Measurements from ENCODE around the gene AMH.
"Not testable (repeated sequence)": the region's sequence is repeated elsewhere in the genome, so short reads cannot be mapped to it uniquely, and the experiment has no call there.

The AMH gene

DNA sequence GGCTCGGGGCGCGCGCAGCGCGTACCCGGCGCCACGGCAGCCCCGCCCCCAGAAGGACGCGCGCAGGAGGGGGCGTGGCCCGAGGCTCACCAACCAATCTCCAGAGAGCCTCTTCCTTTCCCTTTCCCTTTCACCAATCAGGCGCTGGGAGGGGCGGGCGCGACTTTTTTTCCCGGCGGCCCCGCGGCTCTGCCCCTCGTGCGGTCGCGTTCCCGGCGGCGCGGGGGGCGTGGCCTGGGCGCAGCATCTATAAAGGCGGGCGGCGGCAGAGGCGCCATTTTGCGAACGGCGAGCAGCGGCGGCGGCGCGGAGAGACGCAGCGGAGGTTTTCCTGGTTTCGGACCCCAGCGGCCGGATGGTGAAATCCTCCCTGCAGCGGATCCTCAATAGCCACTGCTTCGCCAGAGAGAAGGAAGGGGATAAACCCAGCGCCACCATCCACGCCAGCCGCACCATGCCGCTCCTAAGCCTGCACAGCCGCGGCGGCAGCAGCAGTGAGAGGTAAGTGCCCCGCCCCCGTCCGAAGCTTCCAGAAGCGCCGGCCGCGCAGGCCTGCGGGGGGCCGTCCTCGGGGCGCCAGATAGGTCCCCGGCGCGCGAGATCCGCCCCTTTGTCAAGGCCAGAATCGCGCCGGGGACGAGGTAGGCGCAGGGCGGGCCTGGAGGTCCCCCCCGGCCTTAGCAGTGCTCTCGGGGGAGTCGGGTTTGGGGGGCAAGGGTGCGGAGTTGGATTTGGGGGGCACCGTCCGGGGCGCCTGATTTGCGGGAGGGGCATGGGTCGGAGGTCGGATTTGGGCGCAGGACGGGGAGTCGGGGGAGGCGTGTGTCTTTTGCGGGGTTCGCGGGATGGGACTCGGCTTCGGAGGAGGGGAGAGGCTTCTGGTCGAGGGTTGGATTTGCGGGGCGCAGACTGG, 20.4 kb downstream of the AMH start:
- peak; percentile 93 to 98 (median 98) for DNase-seq (ENCODE audit: low read depth in 4 of 4, low spot score in 1 of 4)

- DNase-seq (ENCODE audit: low read depth in 4 of 4, low spot score in 1 of 4) = no peak
Observed at GRCh38 chr19:2270157-2270422, 21.0 kb downstream of the AMH start.

DNA sequence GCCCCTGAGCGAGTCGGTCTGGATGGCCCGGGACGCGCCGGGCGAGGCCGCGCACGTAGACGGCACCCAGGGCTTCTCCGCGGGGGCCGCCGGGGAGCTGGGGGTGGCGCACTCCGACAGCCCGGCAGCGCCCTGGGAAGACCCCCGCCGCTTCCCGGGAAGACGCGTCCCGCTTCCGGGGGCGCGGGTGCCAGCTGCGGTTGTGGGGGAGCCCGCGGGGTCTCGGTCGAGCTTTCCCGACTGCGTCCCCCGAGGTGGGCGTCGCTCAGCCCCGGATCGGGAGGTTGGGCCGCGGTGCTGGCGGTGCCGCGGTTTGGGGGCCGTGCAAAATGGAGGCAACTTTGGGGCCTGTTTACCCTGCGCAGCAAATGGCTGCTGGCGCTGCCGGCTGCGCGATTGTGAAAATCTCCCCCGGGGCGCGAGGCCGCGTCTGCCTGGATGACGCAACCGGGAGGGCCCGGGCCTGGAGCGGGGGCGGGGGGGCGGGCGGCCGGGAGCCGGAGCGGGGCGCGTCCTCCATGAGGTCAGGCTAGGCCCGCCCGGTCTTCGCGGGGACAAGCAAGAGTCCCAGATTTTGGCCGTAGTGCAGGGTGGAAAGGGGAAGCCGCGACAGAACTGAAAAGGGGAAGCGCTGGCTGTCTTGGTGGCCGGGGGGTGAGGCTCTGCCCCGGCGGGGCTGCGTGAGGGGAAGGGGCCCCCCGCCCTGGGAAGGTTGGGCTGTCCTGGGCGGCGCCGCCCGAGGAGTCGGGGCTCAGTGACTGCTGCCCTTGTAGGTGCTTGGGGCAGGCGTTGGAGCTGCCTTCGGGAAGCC, 21.5 kb downstream of the AMH start:
- DNase-seq (ENCODE audit: low read depth in 4 of 4, low spot score in 1 of 4) = peak in 3 of 4 experiments; percentile 52 to 71 (median 69)

DNA sequence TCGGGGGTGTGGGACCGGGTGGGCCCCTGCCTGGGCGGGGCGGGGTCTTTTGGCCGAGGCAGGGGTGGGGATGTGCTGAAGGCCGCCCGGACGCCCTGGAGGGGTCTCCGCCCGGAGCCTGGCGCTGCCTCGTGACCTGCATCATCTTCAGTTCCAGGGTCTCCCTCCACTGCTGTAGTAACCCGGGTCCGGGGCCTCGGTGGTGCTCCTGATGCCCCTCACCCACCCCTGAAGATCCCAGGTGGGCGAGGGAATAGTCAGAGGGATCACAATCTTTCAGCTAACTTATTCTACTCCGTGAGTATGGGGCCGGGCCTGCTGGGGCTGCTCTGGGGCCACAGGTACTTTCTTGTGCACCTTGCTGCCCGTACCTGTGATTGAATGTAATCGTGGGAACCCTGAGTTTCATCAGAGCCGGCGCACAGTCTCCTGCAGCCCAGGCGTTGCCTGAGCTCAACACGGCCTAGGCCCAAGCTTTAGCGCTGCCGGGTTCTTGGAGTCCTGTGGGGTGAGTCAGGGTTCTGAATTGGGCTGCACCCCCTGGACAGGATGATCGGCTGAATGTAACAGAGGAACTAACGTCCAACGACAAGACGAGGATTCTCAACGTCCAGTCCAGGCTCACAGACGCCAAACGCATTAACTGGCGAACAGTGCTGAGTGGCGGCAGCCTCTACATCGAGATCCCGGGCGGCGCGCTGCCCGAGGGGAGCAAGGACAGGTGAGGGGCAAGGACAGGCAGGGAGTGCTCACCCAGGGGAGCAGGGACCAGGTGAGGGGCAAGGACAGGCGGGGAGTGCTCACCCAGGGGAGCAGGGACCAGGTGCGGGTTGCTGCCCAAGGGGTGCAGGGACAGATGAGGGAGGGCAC, 22.3 kb downstream of the AMH start:
- DNase-seq (ENCODE audit: low read depth in 4 of 4, low spot score in 1 of 4) = no peak

DNA sequence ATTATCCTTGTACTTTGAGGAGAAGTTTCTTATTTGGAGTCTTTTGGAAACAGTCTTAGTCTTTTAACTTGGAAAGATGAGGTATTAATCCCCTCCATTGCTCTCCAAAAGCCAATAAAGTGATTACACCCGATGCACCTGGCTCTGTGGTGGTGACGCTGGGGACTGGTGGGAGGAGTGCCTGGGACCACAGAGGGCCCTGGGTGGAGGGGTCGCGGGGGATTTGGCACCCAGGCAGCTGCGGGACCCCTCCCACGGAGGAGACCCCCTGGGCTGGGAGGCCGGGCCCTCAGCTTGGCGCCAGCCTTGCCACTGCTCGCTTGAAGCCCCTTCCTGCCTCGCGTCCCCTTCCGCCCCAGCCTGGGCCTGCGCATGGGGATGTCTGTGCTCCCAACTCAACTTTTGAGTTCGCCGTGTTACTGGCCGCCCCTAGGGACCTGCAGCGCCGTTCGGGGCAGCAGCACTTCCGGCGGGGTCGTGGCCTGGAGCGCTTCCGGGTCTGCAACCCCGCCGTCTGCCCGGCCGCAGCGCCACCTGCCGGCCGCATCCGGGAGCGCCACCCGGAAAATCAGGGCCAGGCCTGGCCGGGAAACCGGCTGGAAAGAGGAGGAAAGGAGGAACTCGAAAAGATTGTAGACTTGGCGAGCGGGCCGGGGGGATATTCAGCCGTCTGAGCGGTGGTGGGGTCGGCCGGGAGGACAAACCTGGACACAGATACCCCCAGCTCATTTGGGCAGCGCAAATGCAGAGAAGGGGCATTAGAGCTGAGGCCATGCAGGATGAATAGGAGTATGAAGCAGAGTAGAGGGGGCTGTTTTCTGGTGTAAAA, 24.4 kb downstream of the AMH start:
- peak; percentile 49 to 64 (median 58) for DNase-seq (ENCODE audit: low read depth in 4 of 4, low spot score in 1 of 4)

DNA sequence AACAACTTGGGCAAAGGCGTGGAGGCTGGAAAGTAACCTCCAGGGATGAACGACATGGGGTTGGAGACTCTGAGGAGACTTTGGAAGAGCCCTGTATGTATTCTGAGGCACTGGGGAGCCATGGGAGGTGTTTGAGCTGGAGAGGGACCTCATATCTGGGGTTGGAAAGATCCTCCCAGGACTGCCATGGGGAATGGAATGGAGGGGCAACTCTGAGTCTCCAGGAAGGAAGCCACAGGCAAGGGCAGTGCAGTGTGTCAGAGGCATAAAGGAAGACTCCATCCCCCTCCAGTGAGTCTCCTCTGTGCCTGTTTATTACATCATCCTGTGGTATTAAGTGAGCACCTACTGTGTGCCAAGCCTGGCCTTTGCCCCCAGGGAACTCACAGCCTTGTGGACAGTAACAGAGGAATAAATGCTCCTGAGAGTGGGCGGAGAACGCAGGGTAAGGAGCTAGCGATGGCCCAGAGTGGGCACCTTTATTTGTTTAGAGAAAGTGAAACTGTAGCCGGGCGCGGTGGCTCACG, 25.1 kb downstream of the AMH start:
- no peak for DNase-seq (ENCODE audit: low read depth in 4 of 4, low spot score in 1 of 4)

DNA sequence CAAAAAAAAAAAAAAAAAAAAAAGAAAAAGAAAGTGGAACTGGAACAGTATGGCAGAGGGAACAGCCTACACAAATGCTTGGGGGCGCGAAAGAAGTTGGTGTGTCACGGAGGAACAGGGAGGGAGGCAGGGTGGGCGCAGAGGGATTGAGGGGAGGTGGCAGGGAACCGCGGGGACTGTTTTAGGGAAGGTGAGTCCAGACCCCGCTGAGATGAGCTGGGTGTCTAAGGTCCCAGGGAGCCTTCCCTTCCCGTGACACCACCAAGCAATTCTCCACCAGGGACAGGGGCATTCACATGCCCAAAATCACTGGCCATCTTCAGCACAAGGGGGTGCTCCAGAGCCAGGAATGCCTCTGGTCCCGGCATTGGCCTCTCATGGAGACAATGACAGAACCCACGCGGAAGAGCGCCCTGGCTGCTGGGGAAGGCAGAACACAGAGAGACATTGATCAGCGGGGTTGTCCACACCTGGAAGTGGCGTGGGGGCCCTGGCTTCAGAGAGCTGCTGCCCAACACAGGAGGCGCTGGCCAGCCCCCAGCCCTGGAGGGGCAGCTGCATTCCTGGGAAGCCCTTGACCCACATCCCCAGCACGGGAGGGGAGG, 25.9 kb downstream of the AMH start:
- DNase-seq (ENCODE audit: low read depth in 4 of 4, low spot score in 1 of 4) = no peak

DNA sequence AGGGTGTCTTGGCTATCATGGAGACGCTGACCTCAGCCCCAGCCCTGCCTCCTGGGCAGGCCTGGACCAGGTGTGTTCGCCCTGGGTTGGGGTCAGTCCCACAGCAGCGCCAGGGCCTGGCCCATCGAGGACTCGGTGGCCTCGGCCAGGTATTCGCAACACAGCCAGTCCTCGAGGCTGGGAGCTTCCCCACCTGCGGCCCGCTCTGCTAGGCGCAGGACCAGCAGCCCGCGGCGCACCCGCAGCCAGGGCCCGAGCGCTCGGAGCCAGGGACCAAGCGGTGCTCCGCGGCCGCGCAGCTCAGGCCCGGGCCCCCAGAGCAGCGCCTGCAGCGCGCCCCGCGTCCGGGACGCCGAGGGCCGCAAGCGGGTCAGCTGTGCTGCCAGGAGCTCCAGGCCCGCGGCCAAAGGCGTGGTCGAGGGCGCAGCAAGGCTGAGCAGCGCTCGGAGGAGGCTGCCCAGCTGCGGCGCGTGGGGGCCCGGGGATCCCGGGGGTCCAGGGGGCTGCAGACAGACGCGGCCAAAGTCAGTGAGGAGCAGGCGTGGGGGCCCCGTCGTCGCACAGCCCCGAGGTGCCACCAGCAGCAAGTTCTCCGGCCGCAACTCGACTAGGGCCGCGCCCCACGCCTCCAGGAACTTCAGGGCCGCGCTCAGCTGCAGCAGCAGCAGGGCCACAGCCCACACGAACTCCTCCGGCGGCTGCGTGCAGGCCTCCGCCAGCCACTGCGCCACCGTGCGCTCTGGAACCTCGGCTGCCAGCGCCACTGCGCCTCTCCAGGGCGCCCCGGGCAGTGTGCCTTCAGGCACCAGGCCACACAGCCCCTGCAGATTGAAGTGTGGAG, 26.7 kb downstream of the AMH start:
- DNase-seq (ENCODE audit: low read depth in 4 of 4, low spot score in 1 of 4) = no peak

DNA sequence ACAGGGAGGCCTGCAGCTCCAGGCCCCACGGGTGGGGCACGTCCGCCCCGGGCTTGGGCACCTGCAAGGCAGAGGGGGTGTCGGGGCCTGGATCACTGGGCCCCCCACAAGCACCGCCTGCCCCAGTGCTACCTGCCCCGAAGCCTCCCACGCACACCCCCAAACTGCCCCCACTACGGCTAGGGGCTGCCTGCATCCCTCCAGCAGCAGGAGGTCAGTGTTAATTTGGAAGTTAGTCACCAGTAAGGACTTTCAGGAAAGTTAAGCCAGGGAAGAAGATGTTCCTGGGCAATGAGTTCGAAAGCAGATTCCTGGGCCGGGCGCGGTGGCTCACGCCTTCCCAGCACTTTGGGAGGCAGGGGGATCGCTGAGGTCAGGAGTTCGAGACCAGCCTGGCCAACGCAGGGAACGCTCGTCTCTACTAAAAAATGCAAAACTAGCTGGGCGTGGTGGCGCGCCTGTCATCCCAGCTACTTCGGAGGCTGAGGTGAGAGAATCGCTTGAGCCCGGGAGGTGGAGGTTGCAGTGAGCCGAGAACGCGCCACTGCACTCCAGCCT, 27.4 kb downstream of the AMH start:
- no peak for DNase-seq (ENCODE audit: low read depth in 4 of 4, low spot score in 1 of 4)

DNA sequence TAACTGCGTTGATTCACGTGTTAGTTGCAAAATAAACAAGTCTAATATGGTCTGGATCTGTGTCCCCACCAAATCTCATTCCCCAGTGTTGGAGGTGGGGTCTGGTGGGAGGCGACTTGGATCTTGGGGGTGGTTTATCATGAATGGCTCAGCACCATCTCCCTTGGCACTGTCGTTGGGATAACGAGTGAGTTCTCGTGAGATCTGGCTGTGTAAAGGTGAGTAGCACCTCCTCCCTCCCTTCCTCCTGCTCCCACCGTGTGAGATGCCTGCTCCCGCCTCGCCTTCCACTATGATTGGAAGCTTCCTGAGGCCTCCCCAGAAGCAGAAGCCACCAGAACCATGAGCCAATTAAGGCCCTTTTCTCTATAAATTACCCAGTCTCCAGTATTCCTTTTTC, 28.0 kb downstream of the AMH start:
- DNase-seq (ENCODE audit: low read depth in 4 of 4, low spot score in 1 of 4) = no peak

DNA sequence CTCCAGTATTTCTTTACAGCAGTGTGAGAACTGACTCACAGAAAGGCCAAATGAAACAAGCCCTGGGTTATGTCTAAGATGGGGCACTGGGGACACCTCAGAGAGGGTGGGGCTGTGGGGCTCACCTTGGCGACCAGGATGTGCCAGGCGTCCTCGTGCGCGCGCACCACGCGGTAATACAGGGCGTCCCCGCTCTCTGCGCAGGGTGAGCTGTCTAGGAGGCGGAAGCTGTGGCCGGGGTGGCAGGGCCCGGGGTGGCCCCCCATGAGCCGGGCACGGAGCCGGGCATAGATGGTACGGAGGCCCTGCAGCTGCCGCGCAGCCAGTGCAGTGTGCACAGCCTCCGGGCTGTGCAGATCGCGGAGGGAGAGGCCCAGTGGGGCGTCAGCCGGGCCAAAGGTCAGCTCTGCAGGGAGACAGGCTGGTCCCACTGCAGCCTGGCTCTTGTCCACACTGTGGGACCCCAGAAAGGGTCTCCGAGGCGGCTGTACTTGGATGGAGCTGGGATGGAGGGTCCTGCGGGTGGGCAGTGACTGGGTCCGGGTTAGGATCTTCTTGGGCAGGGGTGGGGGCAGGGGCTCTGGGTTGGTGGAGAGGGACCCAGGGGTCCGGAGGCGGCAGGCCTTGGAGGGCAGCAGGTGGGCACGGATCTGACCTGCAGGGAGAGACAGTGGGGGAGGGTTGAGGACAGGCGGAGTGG, 29.5 kb downstream of the AMH start:
- no peak for DNase-seq (ENCODE audit: low read depth in 4 of 4, low spot score in 1 of 4)

DNA sequence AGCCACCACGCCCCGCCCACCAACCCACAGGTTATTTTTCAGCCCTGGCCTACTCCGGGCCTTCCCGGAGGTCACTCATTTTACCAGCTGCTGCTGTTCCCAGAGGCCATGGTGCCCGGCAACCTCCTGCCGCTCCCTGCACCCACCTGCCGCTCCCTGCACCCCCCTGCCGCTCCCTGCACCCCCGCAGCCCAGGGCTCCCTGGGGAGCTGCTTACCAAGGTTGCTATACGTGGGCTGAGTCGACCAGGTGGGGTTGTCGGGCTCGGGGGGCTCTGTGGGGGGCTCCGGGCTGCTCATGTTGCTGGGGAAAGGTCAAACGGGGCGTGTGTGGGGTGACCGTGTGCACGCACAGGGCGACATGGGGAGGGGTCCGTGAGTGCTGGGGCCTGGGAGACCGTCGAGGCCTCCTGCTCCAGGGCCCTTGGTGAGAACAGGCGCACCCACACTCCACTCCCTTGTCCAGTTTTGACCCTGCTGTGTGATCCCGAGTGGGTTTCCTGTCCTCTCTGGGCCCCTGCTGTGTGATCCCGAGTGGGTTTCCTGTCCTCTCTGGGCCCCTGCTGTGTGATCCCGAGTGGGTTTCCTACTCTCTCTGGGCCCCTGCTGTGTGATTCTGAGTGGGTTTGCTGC, 31.6 kb downstream of the AMH start:
- no peak for DNase-seq (ENCODE audit: low read depth in 4 of 4, low spot score in 1 of 4)

- not testable (repeated sequence) for DNase-seq (ENCODE audit: low read depth in 4 of 4, low spot score in 1 of 4)
Observed at GRCh38 chr19:2281265-2282061, 32.3 kb downstream of the AMH start.

GRCh38 chr19:2282062-2282861, 33.1 kb downstream of the AMH start, which contains the start of gene PEAK3:
Gene PEAK3, minus strand, starts transcription at chr19:2282175. Its CDS starts 1,244 bp downstream, at chr19:2280931.
- DNase-seq (ENCODE audit: low read depth in 4 of 4, low spot score in 1 of 4) = no peak

DNA sequence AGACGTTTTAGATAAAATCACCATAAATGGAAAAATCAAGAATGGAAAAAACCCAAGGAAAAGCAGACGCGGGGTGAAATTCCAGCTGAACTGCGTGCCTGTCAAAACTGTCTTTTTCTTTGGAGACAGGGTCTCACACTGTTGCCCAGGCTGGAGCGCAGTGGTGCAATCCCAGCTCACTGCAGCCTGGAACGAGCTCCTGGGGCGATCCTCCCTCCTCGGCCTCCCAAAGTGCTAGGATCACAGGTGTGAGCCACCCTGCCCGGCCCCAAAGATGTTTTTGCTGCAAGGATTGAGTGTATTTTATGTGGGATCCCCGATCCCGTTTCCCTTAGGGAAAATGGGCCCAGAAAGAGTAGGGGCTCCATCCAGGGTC, 33.7 kb downstream of the AMH start:
- DNase-seq (ENCODE audit: low read depth in 4 of 4, low spot score in 1 of 4) = no peak
